Smooth muscle cell (in vitro differentiated cells): ENCODE data around the gene GTF2H4. TPM values are rescaled to one million over a fixed set of nuclear protein-coding genes. Genes with fewer than 3 reads are reported as not detected.

Experiments used
- DNase-seq: peaks from one replicate; lab custom pipeline; 2025; ENCODE audit not compliant: unreplicated experiment; lab: John Stamatoyannopoulos, UW
- H2AFZ ChIP-seq: fragments of 200-600 bp; sonication (generic); 2 replicates; pipeline ENCODE4 v1.6.0; 2016; ENCODE audit warnings: antibody characterized with exemption, low read depth, mild to moderate bottlenecking
- H3F3A ChIP-seq: fragments of 200-600 bp; sonication (generic); 2 replicates; pipeline ENCODE4 v1.6.0; 2017; ENCODE audit warnings: antibody characterized with exemption, low read depth
- H3K27ac ChIP-seq: fragments of 200-600 bp; sonication (generic); 2 replicates; pipeline ENCODE4 v1.5.1; 2016; ENCODE audit warnings: low read depth, mild to moderate bottlenecking
- H3K27me3 ChIP-seq: fragments of 200-600 bp; sonication (generic); 2 replicates; pipeline ENCODE4 v1.6.1; 2016; ENCODE audit warnings: low read depth, mild to moderate bottlenecking
- H3K36me3 ChIP-seq: fragments of 200-600 bp; sonication (generic); 2 replicates; pipeline ENCODE4 v1.5.1; 2016; ENCODE audit warnings: low read depth
- H3K4me1 ChIP-seq: fragments of 200-600 bp; sonication (generic); 2 replicates; pipeline ENCODE4 v1.5.1; 2016; ENCODE audit warnings: low read depth
- H3K4me2 ChIP-seq: fragments of 200-600 bp; sonication (generic); 2 replicates; pipeline ENCODE4 v1.6.0; 2016; ENCODE audit warnings: mild to moderate bottlenecking
- H3K4me3 ChIP-seq: fragments of 200-600 bp; sonication (generic); 2 replicates; pipeline ENCODE4 v1.5.1; 2016; ENCODE audit warnings: mild to moderate bottlenecking
- H3K79me2 ChIP-seq: fragments of 200-600 bp; sonication (generic); 2 replicates; pipeline ENCODE4 v1.6.0; 2016; ENCODE audit warnings: low read depth, mild to moderate bottlenecking
- H3K9ac ChIP-seq: fragments of 200-600 bp; sonication (generic); 2 replicates; pipeline ENCODE4 v1.6.0; 2016; ENCODE audit warnings: low read depth
- H3K9me3 ChIP-seq: fragments of 200-600 bp; sonication (generic); replicated peaks from 2 replicates; pipeline ENCODE4 v1.5.1; 2016; ENCODE audit warnings: low read depth
- H4K20me1 ChIP-seq: fragments of 200-600 bp; sonication (generic); 2 replicates; pipeline ENCODE4 v1.6.0; 2016; ENCODE audit warnings: low read depth
- CTCF ChIP-seq: fragments of 200-600 bp; sonication (generic); IDR thresholded peaks from 2 replicates; pipeline ENCODE4 v1.5.1; 2017; ENCODE audit warnings: borderline replicate concordance, mild to moderate bottlenecking, antibody characterized with exemption; ENCODE audit not compliant: insufficient read depth, poor library complexity, severe bottlenecking
- WGBS: methylation state at CpG from one replicate; pipeline ENCODE4 v1.1.7; 2016; ENCODE audit warnings: low lambda C conversion rate; 5-methylcytosine and 5-hydroxymethylcytosine counted together
- polyA plus RNA-seq: library from polyadenylated mRNA; unstranded; fragments of >200 nt; fragmentation: Nextera tagmentation; extraction: Ambion mirVana; gene quantifications from 2 replicates; pipeline ENCODE4 v1.2.1, GENCODE V29; 2016
- total RNA-seq: library from RNA; depleted of rRNA; stranded (reverse); fragments of >200 nt; gene quantifications from 2 replicates; pipeline ENCODE4 v1.2.3, GENCODE V29; 2014

Gene GTF2H4
- total and polyA plus RNA-seq, 2 experiments from 2014 or later: 9.5 to 15.6 TPM

GRCh38 chr6:30957716-30958115 is 49.7 kb downstream of the GTF2H4 start:
- H3K36me3 ChIP-seq: no peaks in the 10 kb centered on the region
- peaks cover 52% of the 10 kb centered on the region for H3K27me3 ChIP-seq
- no peaks in the 10 kb centered on the region for H4K20me1 ChIP-seq
- no peak overlapping the region for H3K27ac ChIP-seq
- peaks cover 11% of the 10 kb centered on the region for H3K4me1 ChIP-seq
- no peak overlapping the region for H2AFZ ChIP-seq
- 40% methylated on average over 2 of the region's 2 CpGs for WGBS
- no peak overlapping the region for H3K4me2 ChIP-seq
- H3K9me3 ChIP-seq: no peaks in the 10 kb centered on the region
- TF ChIP-seq CTCF: no peak
- no peak overlapping the region for H3K9ac ChIP-seq
- no peaks in the 10 kb centered on the region for H3K79me2 ChIP-seq
- no peaks in the 10 kb centered on the region for H3F3A ChIP-seq
- no peak for DNase-seq
- H3K4me3 ChIP-seq: no peak overlapping the region

- H3K9me3 ChIP-seq: no peaks in the 10 kb centered on the region
- peaks cover 32% of the 10 kb centered on the region for H3K27me3 ChIP-seq
- H3K9ac ChIP-seq: no peak overlapping the region
- 83% methylated on average over 9 of the region's 9 CpGs for WGBS
- H3F3A ChIP-seq: no peaks in the 10 kb centered on the region
- H4K20me1 ChIP-seq: no peaks in the 10 kb centered on the region
- no peak overlapping the region for H3K27ac ChIP-seq
- no peaks in the 10 kb centered on the region for H3K79me2 ChIP-seq
- no peaks in the 10 kb centered on the region for H3K4me1 ChIP-seq
- DNase-seq: no peak
- no peak overlapping the region for H3K4me3 ChIP-seq
- no peaks in the 10 kb centered on the region for H3K36me3 ChIP-seq
- H2AFZ ChIP-seq: no peak overlapping the region
- H3K4me2 ChIP-seq: no peak overlapping the region
- TF ChIP-seq CTCF: no peak
Observed at GRCh38 chr6:30960907-30961673, 53.1 kb downstream of the GTF2H4 start.

- Histone ChIP-seq H3K4me3 (no peak overlapping the region), H3K9me3 (no peaks in the 10 kb centered on the region)
- TF ChIP-seq CTCF: no peak
Observed at GRCh38 chr6:30962716-30963115, 54.7 kb downstream of the GTF2H4 start.

GRCh38 chr6:30963641-30964040 is 55.6 kb downstream of the GTF2H4 start:
- H3K9me3 ChIP-seq: no peaks in the 10 kb centered on the region
- H3K36me3 ChIP-seq: no peaks in the 10 kb centered on the region
- no peaks in the 10 kb centered on the region for H3F3A ChIP-seq
- H3K4me3 ChIP-seq: no peak overlapping the region
- H3K27ac ChIP-seq: no peak overlapping the region
- no peak overlapping the region for H2AFZ ChIP-seq
- H3K4me1 ChIP-seq: no peaks in the 10 kb centered on the region
- H3K4me2 ChIP-seq: no peak overlapping the region
- H3K27me3 ChIP-seq: peaks cover 11% of the 10 kb centered on the region
- H3K79me2 ChIP-seq: no peaks in the 10 kb centered on the region
- DNase-seq: no peak
- TF ChIP-seq CTCF: no peak
- no peaks in the 10 kb centered on the region for H4K20me1 ChIP-seq
- WGBS: 82% methylated on average over 6 of the region's 6 CpGs
- H3K9ac ChIP-seq: no peak overlapping the region

More at GRCh38 chr6:30962716-30963115, 54.7 kb downstream of the GTF2H4 start:
- Histone ChIP-seq H3F3A (no peaks in the 10 kb centered on the region), H3K27ac (no peak overlapping the region), H3K36me3 (no peaks in the 10 kb centered on the region), H3K79me2 (no peaks in the 10 kb centered on the region), H2AFZ (no peak overlapping the region), H4K20me1 (no peaks in the 10 kb centered on the region), H3K9ac (no peak overlapping the region), H3K27me3 (peaks cover 17% of the 10 kb centered on the region), H3K4me1 (no peaks in the 10 kb centered on the region), H3K4me2 (no peak overlapping the region)
- DNase-seq: no peak
